HepG2 (cell line): ENCODE data around the gene MYO10. TPM values are rescaled to one million over a fixed set of nuclear protein-coding genes. Genes with fewer than 3 reads are reported as not detected.
A peak's percentile ranks its signal among the peaks of the same experiment; 100 is the strongest.

ENCODE experiments used
- ATAC-seq: fragments of 200-7000 bp; cut with Tn5 transposase; 3 replicates; pipeline ENCODE4 v1.9.1; 2020; ENCODE audit warnings: mild to moderate bottlenecking, moderate library complexity
- BruUV-seq: library from RNA; stranded (reverse); fragments of 400-500 nt; replicated peaks from 2 replicates; lab custom pipeline; 2021; lab: Mats Ljungman, UMichigan
- CTCF ChIA-PET: fragments of 300-600 bp; formaldehyde crosslinking; extraction: SDS; loops from one replicate; lab custom pipeline; 2021; ENCODE audit warnings: low total read pairs, inconsistent platforms, low intra/inter-chr PET ratio; lab: Yijun Ruan, JAX
- POLR2A ChIA-PET: fragments of 350-600 bp; sonication (Branson Sonifier 250); formaldehyde crosslinking; loops from one replicate; lab custom pipeline; 2020; ENCODE audit warnings: antibody characterized with exemption, inconsistent platforms; lab: Yijun Ruan, JAX
- DNase-seq: peaks from one replicate; pipeline ENCODE4 v3.0.0-alpha.2; 2015; ENCODE audit warnings: low spot score
- FAIRE-seq: peaks from 3 replicates; lab custom pipeline; 2011; peaks lifted over from hg19 to GRCh38; lab: Jason Lieb, UNC
- H2AFZ ChIP-seq: one replicate; pipeline ENCODE4 v1.6.1; 2011; ENCODE audit warnings: low read length, inconsistent platforms
- H3K27ac ChIP-seq: fragments of 300-600 bp; 3 replicates; pipeline ENCODE4 v1.8.0; 2011; ENCODE audit warnings: mixed run types, mild to moderate bottlenecking, mixed read lengths, low read length, inconsistent platforms; ENCODE audit not compliant: insufficient read depth; ENCODE audit errors: extremely low read length
- H3K27me3 ChIP-seq, 2 experiments: fragments of 200-600 bp in 1 of 2; 2 replicates in 1 of 2; 3 replicates in 1 of 2; pipeline versions ENCODE4 v1.6.0 to v1.8.0; 2011; ENCODE audit warnings: low read length in 2 of 2, mild to moderate bottlenecking in 2 of 2, moderate library complexity in 2 of 2, inconsistent platforms in 1 of 2; ENCODE audit not compliant: insufficient read depth in 2 of 2, control insufficient read depth in 1 of 2
- H3K36me3 ChIP-seq, 2 experiments: fragments of 200-600 bp in 1 of 2; replicated peaks in 1 of 2; 2 replicates in 1 of 2; 3 replicates in 1 of 2; pipeline versions ENCODE4 v1.5.1 to v1.8.0; 2011; ENCODE audit warnings: low read length in 2 of 2, inconsistent platforms in 1 of 2; ENCODE audit not compliant: insufficient read depth in 2 of 2, control insufficient read depth in 1 of 2
- H3K4me1 ChIP-seq: 2 replicates; pipeline ENCODE4 v1.5.1; 2012; ENCODE audit warnings: low read length, inconsistent platforms; ENCODE audit not compliant: insufficient read depth
- H3K4me2 ChIP-seq: 2 replicates; pipeline ENCODE4 v1.6.0; 2011; ENCODE audit warnings: low read depth, low read length, inconsistent platforms
- H3K4me3 ChIP-seq, 3 experiments: fragments of 200-600 bp in 1 of 3; sonication (generic), shearing (Covaris generic) in 1 of 3; replicated peaks in 1 of 3; 2 replicates each; pipeline ENCODE4 v1.5.1; 2011 to 2016; ENCODE audit warnings: low read length in 3 of 3, inconsistent platforms in 2 of 3, low read depth in 2 of 3, mild to moderate bottlenecking in 2 of 3, control low read depth in 1 of 3, mixed read lengths in 1 of 3; ENCODE audit not compliant: insufficient read depth in 1 of 3
- H3K79me2 ChIP-seq: one replicate; pipeline ENCODE4 v1.6.1; 2011; ENCODE audit warnings: low read length, inconsistent platforms; ENCODE audit not compliant: insufficient read depth
- H3K9ac ChIP-seq: 2 replicates; pipeline ENCODE4 v1.6.0; 2011; ENCODE audit warnings: mild to moderate bottlenecking, low read depth, low read length, inconsistent platforms; ENCODE audit not compliant: insufficient read depth
- H3K9me3 ChIP-seq: 2 replicates; pipeline ENCODE4 v1.5.1; 2012; ENCODE audit warnings: mild to moderate bottlenecking, low read length
- H4K20me1 ChIP-seq: 2 replicates; pipeline ENCODE4 v1.6.0; 2011; ENCODE audit warnings: inconsistent platforms, mild to moderate bottlenecking, low read length, moderate library complexity; ENCODE audit not compliant: insufficient read depth
- KDM1A ChIP-seq: IDR thresholded peaks from 2 replicates; pipeline ENCODE4 v1.6.1; 2016; ENCODE audit warnings: missing compliant biosample characterization
- PAWR ChIP-seq: sonication (generic); formaldehyde crosslinking; IDR thresholded peaks from 2 replicates; pipeline ENCODE4 v1.4.0; 2020; ENCODE audit warnings: missing genetic modification reagents, mild to moderate bottlenecking, borderline replicate concordance
- SALL1 ChIP-seq: sonication (generic); formaldehyde crosslinking; IDR thresholded peaks from 2 replicates; pipeline ENCODE4 v1.8.0; 2022; ENCODE audit warnings: mild to moderate bottlenecking, missing genetic modification reagents
- ZBTB3 ChIP-seq: sonication (generic); formaldehyde crosslinking; IDR thresholded peaks from 2 replicates; pipeline ENCODE4 v1.4.0; 2020; ENCODE audit warnings: low read depth, mild to moderate bottlenecking, moderate library complexity, missing genetic modification reagents, borderline replicate concordance
- ZNF207 ChIP-seq: fragments of 450-650 bp; IDR thresholded peaks from 2 replicates; pipeline ENCODE4 v1.6.1; 2016; ENCODE audit warnings: antibody characterized with exemption, borderline replicate concordance
- ZNF382 ChIP-seq: sonication (generic); formaldehyde crosslinking; IDR thresholded peaks from 2 replicates; pipeline ENCODE4 v1.5.0; 2020; ENCODE audit warnings: missing genetic modification reagents, mild to moderate bottlenecking, borderline replicate concordance
- ZNF713 ChIP-seq: sonication (generic); formaldehyde crosslinking; IDR thresholded peaks from 2 replicates; pipeline ENCODE4 v1.4.0; 2020; ENCODE audit warnings: mild to moderate bottlenecking, missing genetic modification reagents
- ZNF75D ChIP-seq: sonication (generic); formaldehyde crosslinking; IDR thresholded peaks from 2 replicates; pipeline ENCODE4 v1.8.1; 2023; ENCODE audit warnings: missing genetic modification reagents, mild to moderate bottlenecking, borderline replicate concordance
- WGBS: methylation state at CpG from one replicate; pipeline ENCODE4 v1.1.6; 2017; ENCODE audit warnings: low lambda C conversion rate; 5-methylcytosine and 5-hydroxymethylcytosine counted together
- in situ Hi-C: cut with HindIII; loops from 2 replicates; pipeline ENCODE4 v1.10.0; 2017; ENCODE audit warnings: low pct_unique_long_range_greater_than_20kb; ENCODE audit not compliant: extremely low pct_ligation_motif_present
- intact Hi-C: fragments of 100-400 bp; cut with micrococcal nuclease; formaldehyde crosslinking; loops from one replicate; pipeline ENCODE4 v1.10.0; 2022; ENCODE audit not compliant: unreplicated experiment
- polyA plus RNA-seq, 8 experiments: library from polyadenylated mRNA; depleted of rRNA in 3 of 8; stranded (reverse) in 7 of 8; unstranded in 1 of 8; fragments of >200 nt; fragmentation: Illumina TruSeq in 4 of 8; extraction: Trizol in 4 of 8; gene quantifications; 2 replicates each; pipeline versions ENCODE4 v1.2.1 to v1.2.3, GENCODE V29; 2011 to 2016; ENCODE audit warnings: low read depth in 4 of 8, missing spikeins in 1 of 8, mixed read lengths in 1 of 8; ENCODE audit not compliant: insufficient read depth in 1 of 8
- total RNA-seq, 5 experiments: library from RNA; depleted of rRNA; stranded (reverse); fragments of >200 nt; fragmentation: Illumina TruSeq; extraction: Trizol; gene quantifications; 2 replicates each; pipeline ENCODE4 v1.2.3, GENCODE V29; 2016; ENCODE audit warnings: low read depth in 1 of 5
- TF ChIP-seq, protein P1 (sequence below): sonication (generic); formaldehyde crosslinking; IDR thresholded peaks from 2 replicates; pipeline ENCODE4 v1.4.0; 2020; ENCODE audit warnings: mild to moderate bottlenecking, missing genetic modification reagents
- TF ChIP-seq, protein P2 (sequence below): IDR thresholded peaks from 2 replicates; pipeline ENCODE4 v1.6.1; 2016
- TF ChIP-seq, protein P3 (sequence below): sonication (generic); formaldehyde crosslinking; IDR thresholded peaks from 2 replicates; pipeline ENCODE4 v1.5.0; 2020; ENCODE audit warnings: mild to moderate bottlenecking, missing genetic modification reagents

MYO10 gene
- total and polyA plus RNA-seq, 2 of the 13 experiments (the other 11 are each of a cell fraction or from before 2014, with no cell fraction given) = 4.5 to 14.0 TPM

DNA sequence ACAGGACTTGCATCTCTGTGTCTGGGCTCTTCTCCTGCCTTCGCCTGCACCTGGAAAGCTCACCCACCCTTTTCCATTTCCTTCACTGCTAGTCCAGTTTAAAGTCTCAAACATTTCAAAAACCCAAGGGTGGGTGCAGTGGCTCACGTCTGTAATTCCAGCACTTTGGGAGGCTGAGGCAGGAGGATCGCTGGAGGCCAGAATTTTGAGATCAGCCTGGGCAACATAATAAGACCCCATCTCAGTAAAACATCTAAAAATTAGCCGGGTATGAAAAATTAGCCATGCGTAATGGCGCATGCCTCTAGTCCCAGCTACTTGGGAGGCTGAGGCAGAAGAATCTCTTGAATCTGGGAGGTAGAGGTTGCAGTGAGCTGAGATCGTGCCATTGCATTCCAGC lies 179.4 kb downstream of the MYO10 start:
- CTCF ChIA-PET = no interaction called here

DNA sequence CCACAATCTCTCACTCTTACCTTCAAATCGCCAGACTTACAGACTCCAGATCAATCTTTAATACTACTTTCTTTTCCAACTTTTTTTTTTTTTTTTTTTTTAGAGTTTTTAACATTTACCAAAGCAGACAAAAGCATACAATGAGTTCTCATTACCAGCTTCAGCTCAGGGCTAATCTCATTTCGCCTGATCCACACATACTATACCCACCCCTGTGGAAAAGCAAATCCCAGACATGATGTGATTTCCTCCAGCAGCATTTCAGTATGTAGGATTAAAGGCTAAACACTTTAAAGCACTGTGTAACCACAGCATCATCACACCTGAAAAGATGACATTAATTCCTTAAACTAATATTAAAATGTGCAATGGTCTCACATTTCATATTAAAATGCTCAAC lies 180.4 kb downstream of the MYO10 start:
- Histone ChIP-seq H3K79me2 (no peaks in the 10 kb centered on the region), H3K9ac (no peak overlapping the region), H3K27ac (no peak overlapping the region), H3K4me1 (peaks cover 32% of the 10 kb centered on the region), H3K27me3 (no peaks in the 10 kb centered on the region; a peak in 1 of 5 replicates), H3K36me3 (no peaks in the 10 kb centered on the region), H3K9me3 (no peaks in the 10 kb centered on the region), H4K20me1 (no peaks in the 10 kb centered on the region), H3K4me2 (no peak overlapping the region), H2AFZ (no peak overlapping the region), H3K4me3 (no peak overlapping the region)
- ChIA-PET POLR2A (interaction anchor here (5.2 kb wide), 1 partner anchor 19 kb away, joined by 91 read pairs; no protein-coding TSS in a partner anchor), CTCF (no interaction called here)
- ATAC-seq (no peak), FAIRE-seq (no peak), DNase-seq (no peak)
- BruUV-seq = no TSS peak
- 95% methylated on average over 2 of the region's 2 CpGs for WGBS
- in situ Hi-C loops = no loop called here
- intact Hi-C loops = loop anchor here (5.0 kb wide), 1 partner anchor 33 kb away; no protein-coding TSS in a partner anchor
- TF ChIP-seq ZNF207 (no peak), KDM1A (CRISPR knock-in tag) (no peak), ZNF713 (no peak), SALL1 (no peak)
- TF ChIP-seq, protein P1, sequence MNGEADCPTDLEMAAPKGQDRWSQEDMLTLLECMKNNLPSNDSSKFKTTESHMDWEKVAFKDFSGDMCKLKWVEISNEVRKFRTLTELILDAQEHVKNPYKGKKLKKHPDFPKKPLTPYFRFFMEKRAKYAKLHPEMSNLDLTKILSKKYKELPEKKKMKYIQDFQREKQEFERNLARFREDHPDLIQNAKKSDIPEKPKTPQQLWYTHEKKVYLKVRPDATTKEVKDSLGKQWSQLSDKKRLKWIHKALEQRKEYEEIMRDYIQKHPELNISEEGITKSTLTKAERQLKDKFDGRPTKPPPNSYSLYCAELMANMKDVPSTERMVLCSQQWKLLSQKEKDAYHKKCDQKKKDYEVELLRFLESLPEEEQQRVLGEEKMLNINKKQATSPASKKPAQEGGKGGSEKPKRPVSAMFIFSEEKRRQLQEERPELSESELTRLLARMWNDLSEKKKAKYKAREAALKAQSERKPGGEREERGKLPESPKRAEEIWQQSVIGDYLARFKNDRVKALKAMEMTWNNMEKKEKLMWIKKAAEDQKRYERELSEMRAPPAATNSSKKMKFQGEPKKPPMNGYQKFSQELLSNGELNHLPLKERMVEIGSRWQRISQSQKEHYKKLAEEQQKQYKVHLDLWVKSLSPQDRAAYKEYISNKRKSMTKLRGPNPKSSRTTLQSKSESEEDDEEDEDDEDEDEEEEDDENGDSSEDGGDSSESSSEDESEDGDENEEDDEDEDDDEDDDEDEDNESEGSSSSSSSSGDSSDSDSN (CRISPR knock-in tag) = no peak
- TF ChIP-seq, protein P2, sequence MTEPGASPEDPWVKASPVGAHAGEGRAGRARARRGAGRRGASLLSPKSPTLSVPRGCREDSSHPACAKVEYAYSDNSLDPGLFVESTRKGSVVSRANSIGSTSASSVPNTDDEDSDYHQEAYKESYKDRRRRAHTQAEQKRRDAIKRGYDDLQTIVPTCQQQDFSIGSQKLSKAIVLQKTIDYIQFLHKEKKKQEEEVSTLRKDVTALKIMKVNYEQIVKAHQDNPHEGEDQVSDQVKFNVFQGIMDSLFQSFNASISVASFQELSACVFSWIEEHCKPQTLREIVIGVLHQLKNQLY (CRISPR knock-in tag) = no peak

More for the DNA sequence above, 179.4 kb downstream of the MYO10 start:
- 90% methylated on average over 7 of the region's 7 CpGs for WGBS
- Histone ChIP-seq H3K36me3 (no peaks in the 10 kb centered on the region), H3K27me3 (no peaks in the 10 kb centered on the region; a peak in 1 of 5 replicates), H3K4me1 (peaks cover 32% of the 10 kb centered on the region), H3K79me2 (no peaks in the 10 kb centered on the region), H3K27ac (no peak overlapping the region), H3K9ac (no peak overlapping the region), H2AFZ (no peak overlapping the region), H3K9me3 (no peaks in the 10 kb centered on the region), H3K4me3 (no peak overlapping the region), H3K4me2 (no peak overlapping the region), H4K20me1 (no peaks in the 10 kb centered on the region)
- POLR2A ChIA-PET = interaction anchor here (0.7 to 5.2 kb wide), 4 partner anchors 9 to 20 kb away, joined by 4 to 91 read pairs (median 17); no protein-coding TSS in a partner anchor
- in situ Hi-C loops = no loop called here
- no peak for FAIRE-seq
- TF ChIP-seq ZBTB3 (no peak), ZNF75D (CRISPR knock-in tag) (no peak), PAWR (CRISPR knock-in tag) (no peak), ZNF382 (CRISPR knock-in tag) (no peak)
- TF ChIP-seq, protein P3, sequence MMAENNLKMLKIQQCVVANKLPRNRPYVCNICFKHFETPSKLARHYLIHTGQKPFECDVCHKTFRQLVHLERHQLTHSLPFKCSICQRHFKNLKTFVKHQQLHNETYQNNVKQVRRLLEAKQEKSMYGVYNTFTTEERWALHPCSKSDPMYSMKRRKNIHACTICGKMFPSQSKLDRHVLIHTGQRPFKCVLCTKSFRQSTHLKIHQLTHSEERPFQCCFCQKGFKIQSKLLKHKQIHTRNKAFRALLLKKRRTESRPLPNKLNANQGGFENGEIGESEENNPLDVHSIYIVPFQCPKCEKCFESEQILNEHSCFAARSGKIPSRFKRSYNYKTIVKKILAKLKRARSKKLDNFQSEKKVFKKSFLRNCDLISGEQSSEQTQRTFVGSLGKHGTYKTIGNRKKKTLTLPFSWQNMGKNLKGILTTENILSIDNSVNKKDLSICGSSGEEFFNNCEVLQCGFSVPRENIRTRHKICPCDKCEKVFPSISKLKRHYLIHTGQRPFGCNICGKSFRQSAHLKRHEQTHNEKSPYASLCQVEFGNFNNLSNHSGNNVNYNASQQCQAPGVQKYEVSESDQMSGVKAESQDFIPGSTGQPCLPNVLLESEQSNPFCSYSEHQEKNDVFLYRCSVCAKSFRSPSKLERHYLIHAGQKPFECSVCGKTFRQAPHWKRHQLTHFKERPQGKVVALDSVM (CRISPR knock-in tag) = peak; percentile 91
- DNase-seq = no peak
- intact Hi-C loops = loop anchor here (5.0 kb wide), 1 partner anchor 34 kb away; no protein-coding TSS in a partner anchor
- no TSS peak for BruUV-seq
- ATAC-seq = no peak
